H1 (cell line): ENCODE results near the gene TPPP2. TPM values are rescaled to one million over a fixed set of nuclear protein-coding genes. Genes with fewer than 3 reads are reported as not detected.

Experiments
- EZH2 ChIP-seq: fragments of 200-600 bp; sonication (generic); IDR thresholded peaks from 2 replicates; pipeline ENCODE4 v1.7.1; 2012; ENCODE audit warnings: low read depth, mild to moderate bottlenecking, moderate library complexity, low read length, inconsistent platforms; ENCODE audit not compliant: severe bottlenecking
- HDAC6 ChIP-seq: IDR thresholded peaks from one replicate; pipeline ENCODE4 v1.7.1; 2012; ENCODE audit warnings: low read depth, mild to moderate bottlenecking, inconsistent platforms, low read length, moderate library complexity
- KDM4A ChIP-seq: IDR thresholded peaks from one replicate; pipeline ENCODE4 v1.7.1; 2012; ENCODE audit warnings: low read depth, mild to moderate bottlenecking, moderate library complexity, low read length, inconsistent platforms; ENCODE audit not compliant: severe bottlenecking
- USF2 ChIP-seq: IDR thresholded peaks from 2 replicates; pipeline ENCODE4 v1.6.1; 2011; ENCODE audit warnings: low read length, improper control_type of control experiment
- polyA plus RNA-seq, 7 experiments: library from polyadenylated mRNA; depleted of rRNA in 3 of 7; stranded (reverse) in 5 of 7; unstranded in 2 of 7; fragments of >200 nt in 5 of 7; fragments of 200-250 nt in 2 of 7; gene quantifications; 1 replicate in 5 of 7; 2 replicates in 1 of 7; 4 replicates in 1 of 7; pipeline versions ENCODE4 v1.2.1 to v1.2.3, GENCODE V29; 2011 to 2013; ENCODE audit warnings: missing spikeins in 2 of 7, mixed read lengths in 2 of 7
- total RNA-seq: library from RNA; stranded (reverse); fragmentation: NEBNext Ultra II Directional; extraction: Animal tissue kit (Norgen Biotek cat#: 25700); gene quantifications from 2 replicates; pipeline ENCODE4 v1.2.1, GENCODE V29; 2021

Gene TPPP2
- total and polyA plus RNA-seq, 2 of the 8 experiments (the other 6 are each of a cell fraction or from before 2014, with no cell fraction given): not detected

DNA sequence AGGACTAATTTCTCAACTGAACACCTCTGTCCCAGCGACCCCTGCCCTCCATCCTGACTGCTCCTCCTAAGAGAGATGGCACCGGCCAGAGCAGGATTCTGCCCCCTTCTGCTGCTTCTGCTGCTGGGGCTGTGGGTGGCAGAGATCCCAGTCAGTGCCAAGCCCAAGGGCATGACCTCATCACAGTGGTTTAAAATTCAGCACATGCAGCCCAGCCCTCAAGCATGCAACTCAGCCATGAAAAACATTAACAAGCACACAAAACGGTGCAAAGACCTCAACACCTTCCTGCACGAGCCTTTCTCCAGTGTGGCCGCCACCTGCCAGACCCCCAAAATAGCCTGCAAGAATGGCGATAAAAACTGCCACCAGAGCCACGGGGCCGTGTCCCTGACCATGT, 12.9 kb downstream of the TPPP2 start (continued):
- TF ChIP-seq USF2 (no peak), HDAC6 (no peak), EZH2 (no peak), KDM4A (no peak)
